ENCODE data around the gene C11orf58. TPM values are rescaled to one million over a fixed set of nuclear protein-coding genes. Genes with fewer than 3 reads are reported as not detected.

The C11orf58 gene
- total and polyA plus RNA-seq, 8 donors = 39.3 to 73.6 (median 53.5) TPM

DNA sequence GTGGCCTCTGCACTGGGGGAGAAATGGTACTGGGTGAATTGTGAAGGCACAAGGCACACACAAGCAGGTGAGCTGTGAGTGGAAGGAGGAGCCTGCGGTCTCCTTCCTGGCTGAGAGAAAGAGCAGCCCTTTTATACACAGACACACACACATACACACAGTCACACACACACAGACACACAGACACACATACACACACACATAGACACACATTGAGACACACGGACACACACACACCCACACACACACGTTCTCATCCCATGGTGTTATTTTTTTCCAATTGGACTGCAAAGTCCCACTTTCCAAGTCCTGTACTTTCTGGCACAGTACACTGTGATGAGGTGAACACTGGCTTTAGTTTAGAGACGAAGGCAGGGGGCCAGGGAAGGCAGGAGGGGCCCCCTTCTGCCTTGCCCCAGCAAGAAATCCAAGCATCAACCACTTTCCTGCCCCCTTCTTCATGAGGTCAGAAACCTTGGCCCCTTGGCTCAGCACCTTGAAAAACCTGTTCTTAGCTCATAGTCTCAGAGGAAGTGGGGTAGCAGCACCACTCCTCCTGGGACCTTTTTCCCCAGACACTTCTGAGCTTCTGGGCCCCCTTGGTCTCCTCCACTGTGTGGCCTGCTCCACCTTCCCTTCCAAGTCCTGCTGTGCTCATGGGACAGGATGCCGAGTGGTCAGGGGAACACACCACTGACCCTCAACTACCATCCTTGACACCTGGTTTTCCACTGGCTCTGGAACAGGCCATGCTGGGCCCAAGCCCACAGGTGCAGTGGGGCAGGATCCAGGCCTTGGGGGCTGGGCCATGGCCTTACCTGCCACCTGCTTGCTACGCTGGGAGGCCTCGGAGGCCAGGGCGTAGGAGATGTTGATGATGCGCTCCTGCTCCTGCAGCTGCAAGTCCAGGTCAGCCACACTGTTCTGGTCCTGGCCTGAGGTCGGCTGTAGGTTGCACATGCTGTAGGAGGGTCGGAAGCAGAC is 43.8 kb downstream of the C11orf58 start:
- no peak for DNase-seq
- Histone ChIP-seq H3K36me3 (peaks cover 0 to 10% (median 0%) of the 10 kb centered on the region in 3 donors), H3K27ac (no peak overlapping the region), H3K9me3 (no peaks in the 10 kb centered on the region), H3K4me1 (no peaks in the 10 kb centered on the region), H3K27me3 (no peaks in the 10 kb centered on the region), H3K4me3 (no peak overlapping the region)
- FAIRE-seq = no peak
- intact Hi-C loops (cut with DNase I) = no loop called here
- WGBS, 2 donors = 78 to 87% methylated on average over 11 of the region's 11 CpGs
- ATAC-seq = no peak
- TF ChIP-seq, protein P1, sequence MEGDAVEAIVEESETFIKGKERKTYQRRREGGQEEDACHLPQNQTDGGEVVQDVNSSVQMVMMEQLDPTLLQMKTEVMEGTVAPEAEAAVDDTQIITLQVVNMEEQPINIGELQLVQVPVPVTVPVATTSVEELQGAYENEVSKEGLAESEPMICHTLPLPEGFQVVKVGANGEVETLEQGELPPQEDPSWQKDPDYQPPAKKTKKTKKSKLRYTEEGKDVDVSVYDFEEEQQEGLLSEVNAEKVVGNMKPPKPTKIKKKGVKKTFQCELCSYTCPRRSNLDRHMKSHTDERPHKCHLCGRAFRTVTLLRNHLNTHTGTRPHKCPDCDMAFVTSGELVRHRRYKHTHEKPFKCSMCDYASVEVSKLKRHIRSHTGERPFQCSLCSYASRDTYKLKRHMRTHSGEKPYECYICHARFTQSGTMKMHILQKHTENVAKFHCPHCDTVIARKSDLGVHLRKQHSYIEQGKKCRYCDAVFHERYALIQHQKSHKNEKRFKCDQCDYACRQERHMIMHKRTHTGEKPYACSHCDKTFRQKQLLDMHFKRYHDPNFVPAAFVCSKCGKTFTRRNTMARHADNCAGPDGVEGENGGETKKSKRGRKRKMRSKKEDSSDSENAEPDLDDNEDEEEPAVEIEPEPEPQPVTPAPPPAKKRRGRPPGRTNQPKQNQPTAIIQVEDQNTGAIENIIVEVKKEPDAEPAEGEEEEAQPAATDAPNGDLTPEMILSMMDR (IDR thresholded peaks at IDR 0.05) = no peak

DNA sequence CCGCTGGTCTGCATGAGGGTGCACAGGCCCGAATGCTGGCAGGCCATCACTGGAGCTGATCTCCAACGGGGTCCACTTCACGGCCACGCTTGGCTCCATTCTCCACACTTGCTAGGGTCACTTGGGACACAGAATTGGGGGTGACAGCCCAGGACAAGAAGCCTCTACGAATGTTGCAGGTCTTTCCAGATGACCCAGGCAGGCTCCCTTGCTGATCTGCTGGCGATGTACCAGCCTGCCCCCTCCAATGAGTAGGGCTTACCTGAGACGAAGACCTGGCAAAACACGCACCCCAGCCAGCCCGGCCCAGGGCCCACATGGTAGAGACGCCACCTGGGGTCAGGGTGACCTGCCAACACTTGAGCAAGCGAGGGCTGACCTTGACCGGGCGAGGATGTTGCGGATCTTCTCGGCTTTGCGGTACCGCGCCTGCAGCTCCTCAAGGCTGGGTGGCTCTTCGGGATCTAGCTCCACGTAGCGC is 44.9 kb downstream of the C11orf58 start:
- TF ChIP-seq, protein P1 (IDR thresholded peaks at IDR 0.05) = no peak
- no peak overlapping the region for H3K4me3 ChIP-seq
- 91 to 97% methylated on average over 22 of the region's 22 CpGs for WGBS, 2 donors
- intact Hi-C loops (cut with DNase I) = no loop called here
- FAIRE-seq (no peak), DNase-seq (no peak), ATAC-seq (no peak)
- no peaks in the 10 kb centered on the region for H3K27me3 ChIP-seq
- no peak overlapping the region for H3K27ac ChIP-seq
- peaks cover 0 to 6% (median 0%) of the 10 kb centered on the region in 3 donors for H3K36me3 ChIP-seq
- H3K9me3 ChIP-seq = no peaks in the 10 kb centered on the region
- H3K4me1 ChIP-seq = peaks cover 0 to 5% (median 0%) of the 10 kb centered on the region in 3 donors

DNA sequence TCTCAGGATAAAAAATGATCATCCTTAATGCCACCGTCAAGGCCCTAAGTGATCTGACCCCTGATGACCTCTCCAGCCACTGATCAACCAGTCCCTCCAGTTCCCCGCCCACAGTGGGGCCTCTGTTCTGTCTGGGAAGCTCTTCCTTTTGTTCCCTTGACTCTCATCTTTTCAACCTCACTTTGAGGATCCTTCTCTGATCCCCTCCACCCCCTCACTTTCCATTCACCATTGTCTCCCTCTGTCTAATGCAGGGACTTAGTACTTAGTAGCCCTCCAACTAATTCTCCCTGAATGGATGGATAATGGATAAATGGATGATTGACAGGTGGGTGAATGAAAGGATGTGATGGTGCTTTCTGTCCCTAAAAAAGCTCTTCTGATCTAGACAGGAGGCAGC is 45.6 kb downstream of the C11orf58 start:
- H3K4me3 ChIP-seq = no peak overlapping the region
- H3K9me3 ChIP-seq = no peaks in the 10 kb centered on the region
- TF ChIP-seq, protein P1 (IDR thresholded peaks at IDR 0.05) = no peak
- no peak for ATAC-seq
- DNase-seq = no peak
- intact Hi-C loops (cut with DNase I) = no loop called here
- peaks cover 0 to 5% (median 0%) of the 10 kb centered on the region in 3 donors for H3K4me1 ChIP-seq
- 81 to 90% methylated on average over 2 of the region's 2 CpGs for WGBS, 2 donors
- peaks cover 0 to 6% (median 0%) of the 10 kb centered on the region in 3 donors for H3K36me3 ChIP-seq
- no peaks in the 10 kb centered on the region for H3K27me3 ChIP-seq
- H3K27ac ChIP-seq = no peak overlapping the region
- FAIRE-seq = no peak

DNA sequence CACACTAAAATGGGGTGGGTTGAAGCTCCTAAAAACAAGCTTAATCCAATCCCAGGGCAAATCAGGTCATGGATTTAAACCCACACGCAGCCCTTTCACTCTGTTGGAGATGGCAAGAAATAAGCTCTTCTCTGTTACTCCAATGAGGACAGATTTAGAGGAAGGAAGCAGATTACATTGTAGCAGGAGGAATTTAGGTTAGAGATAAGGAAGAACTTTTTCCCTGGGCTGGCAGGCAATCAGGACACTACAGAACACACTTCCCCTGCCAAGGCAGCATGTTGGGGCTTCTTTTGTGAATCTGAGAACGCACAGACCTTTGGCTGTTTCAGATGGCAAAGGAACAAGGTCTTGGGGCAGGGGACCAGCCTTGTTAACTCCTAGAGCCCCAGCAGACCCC is 46.2 kb downstream of the C11orf58 start:
- no peak for DNase-seq
- TF ChIP-seq, protein P1 (IDR thresholded peaks at IDR 0.05) = no peak
- Histone ChIP-seq H3K9me3 (no peaks in the 10 kb centered on the region), H3K4me3 (no peak overlapping the region), H3K27me3 (no peaks in the 10 kb centered on the region), H3K36me3 (peaks cover 0 to 6% (median 0%) of the 10 kb centered on the region in 3 donors), H3K27ac (no peak overlapping the region), H3K4me1 (peaks cover 0 to 5% (median 0%) of the 10 kb centered on the region in 3 donors)
- no peak for FAIRE-seq
- WGBS, 2 donors = 90 to 98% methylated on average over 2 of the region's 2 CpGs
- ATAC-seq = no peak
- intact Hi-C loops (cut with DNase I) = no loop called here
